Measurements from ENCODE around the gene SHLD2. TPM values are rescaled to one million over a fixed set of nuclear protein-coding genes. Genes with fewer than 3 reads are reported as not detected.

The SHLD2 gene
- total and polyA plus RNA-seq, 10 of the 15 experiments (the other 5 are each of a cell fraction or from before 2014, with no cell fraction given): 24.5 to 45.3 (median 30.1) TPM

DNA sequence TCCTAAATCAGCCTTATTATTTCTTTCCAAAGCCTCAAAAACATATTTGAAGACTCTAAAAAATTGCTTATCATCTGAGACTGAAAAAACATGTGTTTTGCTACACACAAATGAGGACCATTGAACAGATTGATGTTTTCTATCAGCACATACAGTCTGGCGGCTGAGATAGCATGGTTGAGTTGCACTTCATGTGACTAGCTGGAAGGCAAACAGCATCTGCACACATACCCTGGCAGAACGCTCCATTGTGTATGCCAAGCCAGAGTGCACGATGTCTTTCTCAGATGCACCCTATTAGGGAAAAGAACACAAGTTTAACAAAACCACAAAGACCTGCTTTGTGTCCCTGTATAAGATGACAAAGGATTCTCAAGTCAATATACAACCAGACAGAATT is 41.9 kb upstream of the SHLD2 start:
- H3K27ac ChIP-seq (ENCODE audit: control insufficient read depth, insufficient read depth): no peak overlapping the region
- TF ChIP-seq, protein P1, sequence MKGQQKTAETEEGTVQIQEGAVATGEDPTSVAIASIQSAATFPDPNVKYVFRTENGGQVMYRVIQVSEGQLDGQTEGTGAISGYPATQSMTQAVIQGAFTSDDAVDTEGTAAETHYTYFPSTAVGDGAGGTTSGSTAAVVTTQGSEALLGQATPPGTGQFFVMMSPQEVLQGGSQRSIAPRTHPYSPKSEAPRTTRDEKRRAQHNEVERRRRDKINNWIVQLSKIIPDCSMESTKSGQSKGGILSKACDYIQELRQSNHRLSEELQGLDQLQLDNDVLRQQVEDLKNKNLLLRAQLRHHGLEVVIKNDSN (IDR thresholded peaks at IDR 0.05; ENCODE audit: borderline replicate concordance, extremely low read length, insufficient read depth, low read depth, low read length): no peak
- TF ChIP-seq, protein P2, sequence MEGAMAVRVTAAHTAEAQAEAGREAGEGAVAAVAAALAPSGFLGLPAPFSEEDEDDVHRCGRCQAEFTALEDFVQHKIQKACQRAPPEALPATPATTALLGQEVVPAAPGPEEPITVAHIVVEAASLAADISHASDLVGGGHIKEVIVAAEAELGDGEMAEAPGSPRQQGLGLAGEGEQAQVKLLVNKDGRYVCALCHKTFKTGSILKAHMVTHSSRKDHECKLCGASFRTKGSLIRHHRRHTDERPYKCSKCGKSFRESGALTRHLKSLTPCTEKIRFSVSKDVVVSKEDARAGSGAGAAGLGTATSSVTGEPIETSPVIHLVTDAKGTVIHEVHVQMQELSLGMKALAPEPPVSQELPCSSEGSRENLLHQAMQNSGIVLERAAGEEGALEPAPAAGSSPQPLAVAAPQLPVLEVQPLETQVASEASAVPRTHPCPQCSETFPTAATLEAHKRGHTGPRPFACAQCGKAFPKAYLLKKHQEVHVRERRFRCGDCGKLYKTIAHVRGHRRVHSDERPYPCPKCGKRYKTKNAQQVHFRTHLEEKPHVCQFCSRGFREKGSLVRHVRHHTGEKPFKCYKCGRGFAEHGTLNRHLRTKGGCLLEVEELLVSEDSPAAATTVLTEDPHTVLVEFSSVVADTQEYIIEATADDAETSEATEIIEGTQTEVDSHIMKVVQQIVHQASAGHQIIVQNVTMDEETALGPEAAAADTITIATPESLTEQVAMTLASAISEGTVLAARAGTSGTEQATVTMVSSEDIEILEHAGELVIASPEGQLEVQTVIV (IDR thresholded peaks at IDR 0.05; ENCODE audit: borderline replicate concordance, partially characterized antibody): no peak
- no peak for TF ChIP-seq KLF5 (IDR thresholded peaks at IDR 0.05; ENCODE audit: partially characterized antibody)
- no peak for TF ChIP-seq PAX8 (IDR thresholded peaks at IDR 0.05)
- no peak for TF ChIP-seq ATF7 (IDR thresholded peaks at IDR 0.05; ENCODE audit: low read depth)
- TF ChIP-seq CHD1 (IDR thresholded peaks at IDR 0.05; ENCODE audit: low read depth, low read length): no peak
- no peak for TF ChIP-seq PAX5 (IDR thresholded peaks at IDR 0.05; ENCODE audit: borderline replicate concordance, low read depth, low read length)
- TF ChIP-seq ZNF274 (IDR thresholded peaks at IDR 0.05; ENCODE audit: insufficient read depth, insufficient read length): no peak
- no peak for TF ChIP-seq TCF12 (IDR thresholded peaks at IDR 0.05; ENCODE audit: low read depth, low read length)
- no peak for TF ChIP-seq TCF3 (IDR thresholded peaks at IDR 0.05; ENCODE audit: borderline replicate concordance, insufficient read depth, low read depth, low read length)
- no peak for TF ChIP-seq IKZF2 (IDR thresholded peaks at IDR 0.05)
- ATAC-seq (no peak), FAIRE-seq (no peak), DNase-seq (ENCODE audit: low read depth, low spot score) (no peak)
- H3K9ac ChIP-seq (ENCODE audit: control insufficient read depth, insufficient read depth, low read length): no peak overlapping the region
- ChIA-PET SMC1A (ENCODE audit: uncharacterized antibody, unreplicated experiment) (interaction anchor here (0.7 to 2.0 kb wide), 2 partner anchors 14 to 40 kb away, joined by 3 to 4 read pairs; no protein-coding TSS in a partner anchor), RAD21 (ENCODE audit: unreplicated experiment) (no interaction called here), POLR2A (no interaction called here), CTCF (no interaction called here)
- H3K9me3 ChIP-seq (replicated peaks; ENCODE audit: control insufficient read depth, insufficient read depth, low read length): no peaks in the 10 kb centered on the region
- in situ Hi-C loops (cut with MboI) (no loop called here), intact Hi-C loops (cut with micrococcal nuclease; ENCODE audit: unreplicated experiment) (no loop called here)
- H3K79me2 ChIP-seq (ENCODE audit: control insufficient read depth, insufficient read depth, low read length): no peaks in the 10 kb centered on the region
- H3K4me2 ChIP-seq (ENCODE audit: control insufficient read depth, insufficient read depth): no peak overlapping the region
- H2AFZ ChIP-seq (ENCODE audit: control insufficient read depth, low read depth, low read length): no peak overlapping the region
- no peak overlapping the region for H3K4me3 ChIP-seq
- H4K20me1 ChIP-seq (ENCODE audit: control insufficient read depth, insufficient read depth): no peaks in the 10 kb centered on the region
- BruUV-seq (replicated peaks): no TSS peak
- H3K36me3 ChIP-seq (ENCODE audit: control insufficient read depth in 2 of 2, insufficient read depth in 2 of 2, low read length in 1 of 2): peaks cover 4 to 21% of the 10 kb centered on the region in 2 experiments
- H3K4me1 ChIP-seq (ENCODE audit: control insufficient read depth, insufficient read depth, low read length): peaks cover 7% of the 10 kb centered on the region
- no peaks in the 10 kb centered on the region for H3K27me3 ChIP-seq (replicated peaks in 1 of 2; ENCODE audit: control insufficient read depth in 2 of 2, insufficient read depth in 2 of 2, low read length in 1 of 2)
- 98% methylated on average over 3 of the region's 3 CpGs for WGBS (ENCODE audit: insufficient coverage, insufficient replicate concordance, low lambda C conversion rate, missing lambda C conversion rate)

Measured in GM12878 (cell line).